ENCODE results near the gene PRR18. TPM values are rescaled to one million over a fixed set of nuclear protein-coding genes. Genes with fewer than 3 reads are reported as not detected.

Gene PRR18
- total RNA-seq, 1 donor from 2014 or later: not detected

DNA sequence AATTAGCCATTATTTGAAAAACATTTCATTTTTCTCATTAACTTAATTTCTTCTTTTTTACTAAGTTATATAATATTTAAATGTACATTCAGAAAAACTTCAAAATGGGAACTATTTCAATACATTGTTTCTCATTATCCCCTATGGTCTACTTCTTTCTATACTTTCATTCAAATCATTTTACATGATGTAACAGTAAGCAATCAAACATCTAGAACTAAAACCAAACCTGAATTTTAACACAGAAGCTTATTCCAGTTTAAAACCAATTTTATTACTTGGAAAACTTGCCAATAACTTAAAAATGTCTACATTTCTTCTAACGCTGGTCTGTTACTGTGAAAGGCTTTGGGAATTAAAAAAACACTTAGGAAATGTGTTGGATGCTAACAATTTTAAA lies 4.6 kb upstream of the PRR18 start:
- Histone ChIP-seq H3K36me3 (no peaks in the 10 kb centered on the region), H3K27ac (no peak overlapping the region), H3K4me3 (no peak overlapping the region), H3K9me3 (no peaks in the 10 kb centered on the region), H3K4me1 (peaks cover 3 to 7% of the 10 kb centered on the region in 2 donors), H3K27me3 (no peaks in the 10 kb centered on the region)
- no peak for DNase-seq (ENCODE audit: low spot score in 2 of 2)
- intact Hi-C loops (cut with DNase I): loop anchor here (1.0 kb wide), 1 partner anchor 87 kb away; no protein-coding TSS in a partner anchor
- TF ChIP-seq, protein P1, sequence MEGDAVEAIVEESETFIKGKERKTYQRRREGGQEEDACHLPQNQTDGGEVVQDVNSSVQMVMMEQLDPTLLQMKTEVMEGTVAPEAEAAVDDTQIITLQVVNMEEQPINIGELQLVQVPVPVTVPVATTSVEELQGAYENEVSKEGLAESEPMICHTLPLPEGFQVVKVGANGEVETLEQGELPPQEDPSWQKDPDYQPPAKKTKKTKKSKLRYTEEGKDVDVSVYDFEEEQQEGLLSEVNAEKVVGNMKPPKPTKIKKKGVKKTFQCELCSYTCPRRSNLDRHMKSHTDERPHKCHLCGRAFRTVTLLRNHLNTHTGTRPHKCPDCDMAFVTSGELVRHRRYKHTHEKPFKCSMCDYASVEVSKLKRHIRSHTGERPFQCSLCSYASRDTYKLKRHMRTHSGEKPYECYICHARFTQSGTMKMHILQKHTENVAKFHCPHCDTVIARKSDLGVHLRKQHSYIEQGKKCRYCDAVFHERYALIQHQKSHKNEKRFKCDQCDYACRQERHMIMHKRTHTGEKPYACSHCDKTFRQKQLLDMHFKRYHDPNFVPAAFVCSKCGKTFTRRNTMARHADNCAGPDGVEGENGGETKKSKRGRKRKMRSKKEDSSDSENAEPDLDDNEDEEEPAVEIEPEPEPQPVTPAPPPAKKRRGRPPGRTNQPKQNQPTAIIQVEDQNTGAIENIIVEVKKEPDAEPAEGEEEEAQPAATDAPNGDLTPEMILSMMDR (IDR thresholded peaks at IDR 0.05): no peak

DNA sequence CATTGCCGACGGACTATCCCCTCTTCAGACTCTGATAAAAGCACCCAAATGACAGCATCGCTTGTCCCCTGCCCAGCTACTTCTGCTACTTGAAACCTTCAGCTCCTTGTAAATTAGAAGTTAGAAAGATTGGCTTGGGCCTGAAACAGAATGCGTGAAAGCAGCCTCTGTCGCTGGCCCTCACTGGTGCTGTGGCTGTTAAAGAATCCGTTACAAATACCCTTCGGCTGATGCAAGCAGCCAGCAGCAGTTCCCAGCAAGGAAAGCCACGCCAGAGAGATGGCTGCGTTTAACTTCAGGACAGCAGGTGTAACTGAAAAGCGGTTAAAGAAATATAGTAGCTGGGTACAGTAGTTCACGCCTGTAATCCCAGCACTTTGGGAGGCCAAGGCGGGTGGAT lies 2.4 kb upstream of the PRR18 start:
- TF ChIP-seq, protein P1 (IDR thresholded peaks at IDR 0.05): no peak
- no peaks in the 10 kb centered on the region for H3K36me3 ChIP-seq
- no peaks in the 10 kb centered on the region for H3K9me3 ChIP-seq
- H3K4me3 ChIP-seq: no peak overlapping the region
- intact Hi-C loops (cut with DNase I): no loop called here
- H3K27ac ChIP-seq: no peak overlapping the region
- peaks cover 8 to 10% of the 10 kb centered on the region in 2 donors for H3K4me1 ChIP-seq
- peaks cover 8% of the 10 kb centered on the region for H3K27me3 ChIP-seq
- no peak for DNase-seq (ENCODE audit: low spot score in 2 of 2)

DNA sequence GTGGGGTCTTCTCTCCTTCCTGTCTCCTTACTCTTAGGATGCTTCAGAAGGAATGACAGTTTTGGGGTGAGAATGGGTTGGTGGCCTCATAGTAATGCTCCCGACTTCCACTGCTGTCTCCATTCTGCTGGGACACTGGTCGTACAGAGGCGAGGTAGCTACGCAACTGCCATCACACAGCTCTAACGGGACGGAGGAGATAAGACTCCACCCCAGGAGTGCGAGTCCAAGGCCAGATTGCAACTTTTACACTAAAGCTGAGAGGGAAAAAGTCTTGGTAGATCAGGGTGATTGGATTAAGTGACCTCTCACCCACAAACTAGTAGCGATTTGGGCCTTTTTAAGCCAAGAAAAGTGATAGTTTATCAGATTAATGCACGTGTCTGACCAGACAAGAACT lies 1.8 kb upstream of the PRR18 start:
- no peak overlapping the region for H3K4me3 ChIP-seq
- TF ChIP-seq, protein P1 (IDR thresholded peaks at IDR 0.05): no peak
- no peaks in the 10 kb centered on the region for H3K9me3 ChIP-seq
- peaks cover 8% of the 10 kb centered on the region for H3K27me3 ChIP-seq
- intact Hi-C loops (cut with DNase I): no loop called here
- H3K27ac ChIP-seq: no peak overlapping the region
- H3K4me1 ChIP-seq: peaks cover 8 to 10% of the 10 kb centered on the region in 2 donors
- DNase-seq (ENCODE audit: low spot score in 2 of 2): no peak
- no peaks in the 10 kb centered on the region for H3K36me3 ChIP-seq

DNA sequence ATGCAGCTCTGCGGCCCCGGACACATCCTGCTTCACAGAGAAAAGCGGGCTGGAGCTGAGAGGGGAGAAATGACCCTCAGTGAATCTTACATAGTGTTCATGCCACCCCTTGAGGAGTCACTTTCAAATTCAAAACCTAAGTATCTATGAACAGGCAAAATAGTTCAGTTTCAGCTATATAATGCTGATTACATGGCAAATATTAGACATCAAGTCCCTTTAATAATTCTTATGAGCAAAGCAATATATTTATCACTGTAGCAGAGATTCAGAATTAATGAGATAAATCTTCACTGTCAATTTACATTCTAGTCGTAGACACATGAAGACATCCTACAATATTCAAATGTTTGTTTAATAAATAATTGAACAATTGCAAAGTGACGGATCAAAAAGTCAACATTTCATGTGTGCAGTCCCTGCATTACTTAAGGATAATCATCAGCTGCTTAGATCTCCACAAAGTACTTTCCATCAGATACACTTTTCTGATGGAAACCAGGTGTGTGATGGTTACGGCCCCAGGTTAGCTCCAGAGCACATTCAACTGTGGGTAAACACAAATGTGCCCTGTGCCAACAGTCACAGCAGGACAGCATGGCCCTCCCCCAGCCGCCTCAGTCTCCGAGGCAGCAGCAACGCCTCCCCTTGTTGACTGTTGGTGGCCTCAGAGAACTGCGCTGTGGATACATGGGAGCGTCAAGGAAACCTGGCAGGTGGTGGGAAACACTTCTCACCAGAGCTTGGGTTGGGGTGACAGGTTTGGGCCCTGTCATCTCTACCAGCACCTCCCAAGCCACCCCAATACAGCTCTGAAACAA lies 787 bp upstream of the PRR18 start:
- intact Hi-C loops (cut with DNase I): no loop called here
- DNase-seq (ENCODE audit: low spot score in 2 of 2): no peak
- peak overlapping the region; percentile 51 to 63 for H3K4me3 ChIP-seq
- TF ChIP-seq, protein P1 (IDR thresholded peaks at IDR 0.05): no peak
- no peak overlapping the region for H3K27ac ChIP-seq
- no peaks in the 10 kb centered on the region for H3K9me3 ChIP-seq
- H3K27me3 ChIP-seq: peaks cover 8% of the 10 kb centered on the region
- no peaks in the 10 kb centered on the region for H3K36me3 ChIP-seq
- peaks cover 8 to 10% of the 10 kb centered on the region in 2 donors for H3K4me1 ChIP-seq

DNA sequence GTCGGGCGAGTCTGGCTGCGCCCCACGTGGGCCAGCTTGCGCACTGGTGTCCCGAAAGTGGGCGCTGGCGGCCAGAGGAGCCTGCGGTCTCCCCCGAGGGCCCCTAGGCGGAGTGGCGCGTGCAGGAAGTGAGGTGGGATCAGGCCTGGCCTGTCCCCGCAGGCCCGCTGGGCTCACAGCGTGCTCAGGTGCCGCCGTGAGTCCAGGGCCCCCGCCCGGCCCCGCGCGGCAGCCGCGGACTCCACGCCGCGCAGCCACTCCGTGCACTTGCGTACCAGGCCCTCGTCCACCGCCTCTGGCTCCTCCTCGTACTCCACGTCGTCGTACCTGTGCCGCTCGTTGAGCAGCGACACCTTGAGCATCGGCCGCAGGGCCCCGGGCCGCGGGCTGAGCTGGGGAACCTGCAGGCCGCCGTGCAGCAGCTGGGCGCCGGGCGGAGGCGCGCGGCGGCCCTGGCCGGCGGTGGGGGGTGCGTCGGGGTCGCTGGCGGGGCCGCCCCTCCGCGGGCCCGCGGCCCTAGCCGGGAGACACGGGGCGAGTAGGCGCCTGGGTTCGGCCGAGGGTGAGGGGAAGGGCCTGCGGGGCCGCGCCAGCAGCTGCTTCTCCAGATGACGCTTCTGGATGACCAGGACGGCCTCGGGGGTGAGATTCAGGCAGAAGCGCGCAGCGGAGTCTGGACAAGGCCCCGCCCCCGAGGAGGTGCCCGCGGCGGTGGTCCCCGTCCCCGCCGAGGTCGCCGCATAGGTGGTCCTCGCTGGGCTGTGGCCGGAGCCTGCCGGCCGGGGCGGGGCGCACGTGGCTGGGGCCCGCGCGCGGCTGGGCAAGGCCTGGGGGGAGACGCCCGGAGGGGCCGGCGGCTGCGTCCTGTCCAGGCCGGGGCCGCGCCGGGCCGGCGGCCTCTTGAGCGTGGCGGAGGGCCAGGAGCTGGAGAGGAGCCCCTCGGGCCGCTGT lies 835 bp downstream of the PRR18 start:
- TF ChIP-seq, protein P1 (IDR thresholded peaks at IDR 0.05): no peak
- Histone ChIP-seq H3K9me3 (no peaks in the 10 kb centered on the region), H3K27me3 (peaks cover 8% of the 10 kb centered on the region), H3K36me3 (no peaks in the 10 kb centered on the region), H3K27ac (no peak overlapping the region), H3K4me1 (peaks cover 8 to 10% of the 10 kb centered on the region in 2 donors), H3K4me3 (peak overlapping the region; percentile 51 to 63)
- intact Hi-C loops (cut with DNase I): no loop called here
- no peak for DNase-seq (ENCODE audit: low spot score in 2 of 2)
